Measurements from ENCODE around the gene ZRANB3. TPM values are rescaled to one million over a fixed set of nuclear protein-coding genes. Genes with fewer than 3 reads are reported as not detected.

Gene ZRANB3
- total and polyA plus RNA-seq, 2 donors (not counting 1 experiment from before 2014, with no cell fraction given) = 4.8 to 7.4 TPM

DNA sequence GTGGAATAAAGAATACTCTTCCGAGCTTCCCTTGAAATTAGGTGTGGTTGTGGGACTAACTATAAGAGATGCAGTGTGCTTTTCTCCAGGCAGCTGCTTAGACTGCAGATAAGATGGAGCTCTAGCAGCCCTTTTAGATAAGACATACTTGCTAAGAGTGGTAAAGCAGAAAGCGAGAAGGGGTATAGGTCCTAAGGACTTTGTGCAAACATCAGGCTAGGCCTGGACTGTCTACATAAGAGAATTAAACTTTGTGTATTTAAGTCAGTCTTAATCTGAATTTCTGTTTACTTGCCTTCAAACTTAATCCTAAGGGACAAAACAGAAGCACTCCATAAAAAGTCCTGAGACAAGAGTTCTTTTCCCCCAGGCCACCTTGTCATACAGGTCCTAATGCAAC is 260.0 kb downstream of the ZRANB3 start:
- H3K27ac ChIP-seq (ENCODE audit: insufficient read depth, low read length) = no peak overlapping the region
- TF ChIP-seq, protein P1, sequence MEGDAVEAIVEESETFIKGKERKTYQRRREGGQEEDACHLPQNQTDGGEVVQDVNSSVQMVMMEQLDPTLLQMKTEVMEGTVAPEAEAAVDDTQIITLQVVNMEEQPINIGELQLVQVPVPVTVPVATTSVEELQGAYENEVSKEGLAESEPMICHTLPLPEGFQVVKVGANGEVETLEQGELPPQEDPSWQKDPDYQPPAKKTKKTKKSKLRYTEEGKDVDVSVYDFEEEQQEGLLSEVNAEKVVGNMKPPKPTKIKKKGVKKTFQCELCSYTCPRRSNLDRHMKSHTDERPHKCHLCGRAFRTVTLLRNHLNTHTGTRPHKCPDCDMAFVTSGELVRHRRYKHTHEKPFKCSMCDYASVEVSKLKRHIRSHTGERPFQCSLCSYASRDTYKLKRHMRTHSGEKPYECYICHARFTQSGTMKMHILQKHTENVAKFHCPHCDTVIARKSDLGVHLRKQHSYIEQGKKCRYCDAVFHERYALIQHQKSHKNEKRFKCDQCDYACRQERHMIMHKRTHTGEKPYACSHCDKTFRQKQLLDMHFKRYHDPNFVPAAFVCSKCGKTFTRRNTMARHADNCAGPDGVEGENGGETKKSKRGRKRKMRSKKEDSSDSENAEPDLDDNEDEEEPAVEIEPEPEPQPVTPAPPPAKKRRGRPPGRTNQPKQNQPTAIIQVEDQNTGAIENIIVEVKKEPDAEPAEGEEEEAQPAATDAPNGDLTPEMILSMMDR (conservative IDR thresholded peaks at IDR 0.05 in 1 of 2, IDR thresholded peaks at IDR 0.05 in 1 of 2; ENCODE audit: low read depth in 1 of 2, low read length in 2 of 2) = no peak
- no peak for TF ChIP-seq EZH2 (IDR thresholded peaks at IDR 0.05; ENCODE audit: low read length, missing control alignments)
- no peaks in the 10 kb centered on the region for H4K20me1 ChIP-seq (ENCODE audit: control insufficient read depth, extremely low read depth, insufficient read depth, low read length)

DNA sequence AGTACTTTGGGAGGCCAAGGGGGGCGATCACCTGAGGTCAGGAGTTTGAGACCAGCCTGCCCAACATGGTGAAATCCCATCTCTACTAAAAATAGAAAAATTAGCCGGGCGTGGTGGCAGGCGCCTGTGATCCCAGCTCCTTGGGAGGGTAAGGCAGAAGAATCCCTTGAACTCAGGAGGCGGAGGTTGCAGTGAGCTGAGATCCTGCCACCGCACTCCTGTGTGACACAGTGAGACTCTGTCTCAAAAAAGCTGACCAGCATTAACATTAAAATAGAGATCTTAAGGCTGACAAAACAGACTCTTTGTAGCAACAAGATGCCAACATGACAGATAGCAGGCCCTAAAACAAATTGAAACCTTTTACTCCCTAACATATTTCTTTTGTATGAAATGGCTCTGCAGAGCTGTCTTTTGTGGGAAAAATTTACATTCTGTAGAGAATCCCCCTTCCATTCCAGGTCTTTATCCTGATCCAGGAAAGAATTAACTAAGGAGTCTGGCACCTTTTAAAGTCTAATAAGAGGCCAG is 265.0 kb downstream of the ZRANB3 start:
- no peaks in the 10 kb centered on the region for H3K4me1 ChIP-seq (ENCODE audit: control insufficient read depth, extremely low read depth, insufficient read depth, low read length)
- no peaks in the 10 kb centered on the region for H3K79me2 ChIP-seq (ENCODE audit: control insufficient read depth, insufficient read depth, low read length)
- no peak for DNase-seq (ENCODE audit: low read depth in 2 of 2)
- no peak overlapping the region for H3K27ac ChIP-seq (ENCODE audit: insufficient read depth, low read length)
- no peak overlapping the region for H3K4me2 ChIP-seq (ENCODE audit: extremely low read depth, insufficient read depth, low read length)
- no peaks in the 10 kb centered on the region for H3K36me3 ChIP-seq (ENCODE audit: control insufficient read depth, insufficient read depth, low read length)
- no peaks in the 10 kb centered on the region for H3K27me3 ChIP-seq (ENCODE audit: control insufficient read depth, insufficient read depth, low read length)
- no peak overlapping the region for H3K9ac ChIP-seq (ENCODE audit: insufficient read depth, low read length)
- H3K9me3 ChIP-seq (ENCODE audit: control insufficient read depth, insufficient read depth, low read depth, low read length) = no peaks in the 10 kb centered on the region
- H3K4me3 ChIP-seq (replicated peaks in 1 of 4; ENCODE audit: control extremely low read depth in 1 of 4, insufficient read depth in 1 of 4, low read depth in 3 of 4, low read length in 4 of 4) = no peak overlapping the region
- TF ChIP-seq EZH2 (IDR thresholded peaks at IDR 0.05; ENCODE audit: low read length, missing control alignments) = no peak
- TF ChIP-seq, protein P1 (conservative IDR thresholded peaks at IDR 0.05 in 1 of 2, IDR thresholded peaks at IDR 0.05 in 1 of 2; ENCODE audit: low read depth in 1 of 2, low read length in 2 of 2) = no peak
- no peak overlapping the region for H2AFZ ChIP-seq (ENCODE audit: low read length)
- H4K20me1 ChIP-seq (ENCODE audit: control insufficient read depth, extremely low read depth, insufficient read depth, low read length) = no peaks in the 10 kb centered on the region

More for the DNA sequence above, 260.0 kb downstream of the ZRANB3 start:
- Histone ChIP-seq H3K4me1 (ENCODE audit: control insufficient read depth, extremely low read depth, insufficient read depth, low read length) (no peaks in the 10 kb centered on the region), H3K9ac (ENCODE audit: insufficient read depth, low read length) (no peak overlapping the region), H3K79me2 (ENCODE audit: control insufficient read depth, insufficient read depth, low read length) (no peaks in the 10 kb centered on the region), H3K9me3 (ENCODE audit: control insufficient read depth, insufficient read depth, low read depth, low read length) (no peaks in the 10 kb centered on the region), H3K27me3 (ENCODE audit: control insufficient read depth, insufficient read depth, low read length) (no peaks in the 10 kb centered on the region), H3K4me3 (replicated peaks in 1 of 4; ENCODE audit: control extremely low read depth in 1 of 4, insufficient read depth in 1 of 4, low read depth in 3 of 4, low read length in 4 of 4) (no peak overlapping the region), H3K36me3 (ENCODE audit: control insufficient read depth, insufficient read depth, low read length) (no peaks in the 10 kb centered on the region), H3K4me2 (ENCODE audit: extremely low read depth, insufficient read depth, low read length) (no peak overlapping the region), H2AFZ (ENCODE audit: low read length) (no peak overlapping the region)
- no peak for DNase-seq (ENCODE audit: low read depth in 2 of 2)

DNA sequence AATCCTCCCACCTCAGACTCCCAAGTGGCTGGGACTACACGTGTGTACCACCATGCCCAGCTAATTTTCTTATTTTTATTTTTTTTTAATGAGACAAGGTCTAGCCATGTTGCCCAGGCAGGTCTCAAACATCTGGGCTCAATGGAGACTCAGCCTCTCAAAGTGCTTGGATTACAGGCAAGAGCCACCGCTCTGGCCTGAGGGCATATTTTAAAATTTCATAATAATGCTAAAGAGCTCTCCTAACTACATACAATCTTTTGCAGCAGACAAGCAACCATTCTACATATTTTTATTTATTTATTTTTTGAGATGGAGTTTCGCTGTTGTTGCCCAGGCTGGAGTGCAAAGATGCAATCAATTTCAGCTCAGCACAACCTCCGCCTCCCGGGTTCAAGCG is 271.9 kb downstream of the ZRANB3 start:
- no peaks in the 10 kb centered on the region for H3K27me3 ChIP-seq (ENCODE audit: control insufficient read depth, insufficient read depth, low read length)
- H3K4me2 ChIP-seq (ENCODE audit: extremely low read depth, insufficient read depth, low read length) = no peak overlapping the region
- TF ChIP-seq, protein P1 (conservative IDR thresholded peaks at IDR 0.05 in 1 of 2, IDR thresholded peaks at IDR 0.05 in 1 of 2; ENCODE audit: low read depth in 1 of 2, low read length in 2 of 2) = no peak
- TF ChIP-seq EZH2 (IDR thresholded peaks at IDR 0.05; ENCODE audit: low read length, missing control alignments) = no peak
- no peak overlapping the region for H3K4me3 ChIP-seq (replicated peaks in 1 of 4; ENCODE audit: control extremely low read depth in 1 of 4, insufficient read depth in 1 of 4, low read depth in 3 of 4, low read length in 4 of 4)
- DNase-seq (ENCODE audit: low read depth in 2 of 2) = no peak
- H4K20me1 ChIP-seq (ENCODE audit: control insufficient read depth, extremely low read depth, insufficient read depth, low read length) = no peaks in the 10 kb centered on the region
- H3K9me3 ChIP-seq (ENCODE audit: control insufficient read depth, insufficient read depth, low read depth, low read length) = no peaks in the 10 kb centered on the region
- H3K79me2 ChIP-seq (ENCODE audit: control insufficient read depth, insufficient read depth, low read length) = no peaks in the 10 kb centered on the region
- H3K9ac ChIP-seq (ENCODE audit: insufficient read depth, low read length) = no peak overlapping the region
- H2AFZ ChIP-seq (ENCODE audit: low read length) = no peak overlapping the region
- H3K27ac ChIP-seq (ENCODE audit: insufficient read depth, low read length) = no peak overlapping the region
- H3K36me3 ChIP-seq (ENCODE audit: control insufficient read depth, insufficient read depth, low read length) = no peaks in the 10 kb centered on the region
- peaks cover 8% of the 10 kb centered on the region for H3K4me1 ChIP-seq (ENCODE audit: control insufficient read depth, extremely low read depth, insufficient read depth, low read length)
